ENCODE measurements around the gene FAM83F.

Gene FAM83F

GRCh38 chr22:40056154-40056553, 61.4 kb downstream of the FAM83F start:
- no peak for DNase-seq (ENCODE audit: low read depth in 2 of 2, low spot score in 1 of 2)

- DNase-seq (ENCODE audit: low read depth in 2 of 2, low spot score in 1 of 2) = no peak
Measured at GRCh38 chr22:40056559-40056958, 61.8 kb downstream of the FAM83F start.

- DNase-seq (ENCODE audit: low read depth in 2 of 2, low spot score in 1 of 2) = no peak
Measured at GRCh38 chr22:40057652-40058051, 62.9 kb downstream of the FAM83F start.

GRCh38 chr22:40058265-40058664, 63.5 kb downstream of the FAM83F start:
- DNase-seq (ENCODE audit: low read depth in 2 of 2, low spot score in 1 of 2) = no peak

GRCh38 chr22:40065981-40066380, 71.2 kb downstream of the FAM83F start:
- DNase-seq (ENCODE audit: low read depth in 2 of 2, low spot score in 1 of 2) = no peak

GRCh38 chr22:40067639-40068038, 72.9 kb downstream of the FAM83F start:
- no peak for DNase-seq (ENCODE audit: low read depth in 2 of 2, low spot score in 1 of 2)

- DNase-seq (ENCODE audit: low read depth in 2 of 2, low spot score in 1 of 2) = no peak
Measured at GRCh38 chr22:40070701-40071100, 75.9 kb downstream of the FAM83F start.

GRCh38 chr22:40071720-40072119, 77.0 kb downstream of the FAM83F start:
- no peak for DNase-seq (ENCODE audit: low read depth in 2 of 2, low spot score in 1 of 2)

GRCh38 chr22:40076702-40077645, 82.2 kb downstream of the FAM83F start:
- DNase-seq (ENCODE audit: low read depth in 2 of 2, low spot score in 1 of 2) = no peak

GRCh38 chr22:40077646-40078016, 82.9 kb downstream of the FAM83F start:
- DNase-seq (ENCODE audit: low read depth in 2 of 2, low spot score in 1 of 2) = no peak

GRCh38 chr22:40081662-40082061, 86.9 kb downstream of the FAM83F start:
- no peak for DNase-seq (ENCODE audit: low read depth in 2 of 2, low spot score in 1 of 2)

GRCh38 chr22:40082184-40082583, 87.4 kb downstream of the FAM83F start:
- DNase-seq (ENCODE audit: low read depth in 2 of 2, low spot score in 1 of 2) = no peak

- DNase-seq (ENCODE audit: low read depth in 2 of 2, low spot score in 1 of 2) = no peak
Measured at GRCh38 chr22:40083794-40084193, 89.0 kb downstream of the FAM83F start.

GRCh38 chr22:40084246-40084645, 89.5 kb downstream of the FAM83F start:
- no peak for DNase-seq (ENCODE audit: low read depth in 2 of 2, low spot score in 1 of 2)

GRCh38 chr22:40088818-40089217, 94.1 kb downstream of the FAM83F start:
- DNase-seq (ENCODE audit: low read depth in 2 of 2, low spot score in 1 of 2) = no peak
